GM19372 (cell line): ENCODE data around the gene SYT3.
"Not testable (repeated sequence)": the region's sequence is repeated elsewhere in the genome, so short reads cannot be mapped to it uniquely, and the experiment has no call there.

ENCODE experiments used
- ATAC-seq: cut with Tn5 transposase; IDR thresholded peaks from one replicate; pipeline ENCODE4 v1.9.1; 2021; ENCODE audit warnings: mild to moderate bottlenecking, low read depth, moderate library complexity; ENCODE audit not compliant: unreplicated experiment

The SYT3 gene

GRCh38 chr19:50606059-50606836 is 33.4 kb downstream of the SYT3 start:
- ATAC-seq: not testable (repeated sequence)

- not testable (repeated sequence) for ATAC-seq
Observed at GRCh38 chr19:50604264-50605073, 35.2 kb downstream of the SYT3 start.

- ATAC-seq: no peak
Observed at GRCh38 chr19:50602935-50603334, 36.7 kb downstream of the SYT3 start.

GRCh38 chr19:50602496-50602895 is 37.2 kb downstream of the SYT3 start:
- ATAC-seq: no peak

GRCh38 chr19:50602089-50602422 is 37.6 kb downstream of the SYT3 start:
- ATAC-seq: no peak

- ATAC-seq: no peak
Observed at GRCh38 chr19:50601407-50602088, 38.1 kb downstream of the SYT3 start.

- ATAC-seq: no peak
Observed at GRCh38 chr19:50599427-50599826, 40.3 kb downstream of the SYT3 start.

- ATAC-seq: no peak
Observed at GRCh38 chr19:50590191-50590590, 49.5 kb downstream of the SYT3 start.

GRCh38 chr19:50581795-50582660 is 57.7 kb downstream of the SYT3 start:
- ATAC-seq: not testable (repeated sequence)

GRCh38 chr19:50580970-50581634 is 58.6 kb downstream of the SYT3 start:
- ATAC-seq: no peak

GRCh38 chr19:50580240-50580639 is 59.4 kb downstream of the SYT3 start:
- no peak for ATAC-seq

GRCh38 chr19:50576769-50577168 is 62.9 kb downstream of the SYT3 start:
- not testable (repeated sequence) for ATAC-seq

- no peak for ATAC-seq
Observed at GRCh38 chr19:50573741-50574461, 65.8 kb downstream of the SYT3 start.
